MCF 10A (cell line): ENCODE results near the gene WDFY3. TPM values are rescaled to one million over a fixed set of nuclear protein-coding genes. Genes with fewer than 3 reads are reported as not detected.

Experiments used
- BruUV-seq: library from RNA; stranded (reverse); fragments of 400-500 nt; replicated peaks from 2 replicates; lab custom pipeline; 2021; lab: Mats Ljungman, UMichigan
- CTCF ChIA-PET: fragments of 300-600 bp; sonication (Branson Sonifier 250); formaldehyde crosslinking; extraction: SDS; loops from one replicate; lab custom pipeline; 2021; ENCODE audit warnings: antibody characterized with exemption, inconsistent platforms; lab: Yijun Ruan, JAX
- POLR2A ChIA-PET: fragments of 300-600, 350-650 bp; sonication (Branson Sonifier 250); formaldehyde crosslinking; extraction: SDS; loops from one replicate; lab custom pipeline; 2020; ENCODE audit warnings: antibody characterized with exemption, inconsistent platforms; lab: Yijun Ruan, JAX
- DNase-seq: peaks from one replicate; pipeline ENCODE4 v3.0.0-alpha.2; 2018; ENCODE audit not compliant: unreplicated experiment
- H3K27ac Mint-ChIP-seq: one replicate; pipeline ENCODE4 v1.8.0; 2022; ENCODE audit warnings: mild to moderate bottlenecking, low read depth, mixed read lengths; ENCODE audit not compliant: unreplicated experiment
- H3K27me3 Mint-ChIP-seq: one replicate; pipeline ENCODE4 v1.8.0; 2022; ENCODE audit warnings: mixed read lengths; ENCODE audit not compliant: insufficient read depth, unreplicated experiment
- H3K36me3 Mint-ChIP-seq: one replicate; pipeline ENCODE4 v1.8.0; 2022; ENCODE audit warnings: mild to moderate bottlenecking, moderate library complexity, mixed read lengths; ENCODE audit not compliant: insufficient read depth, unreplicated experiment
- H3K4me1 Mint-ChIP-seq: one replicate; pipeline ENCODE4 v1.8.0; 2022; ENCODE audit warnings: mixed read lengths; ENCODE audit not compliant: insufficient read depth, unreplicated experiment
- H3K4me3 Mint-ChIP-seq: one replicate; pipeline ENCODE4 v1.8.0; 2022; ENCODE audit warnings: mild to moderate bottlenecking, moderate library complexity, mixed read lengths; ENCODE audit not compliant: unreplicated experiment
- H3K9me3 Mint-ChIP-seq: one replicate; pipeline ENCODE4 v1.8.0; 2022; ENCODE audit warnings: mixed read lengths; ENCODE audit not compliant: unreplicated experiment
- intact Hi-C: fragments of 100-400 bp; cut with micrococcal nuclease; formaldehyde crosslinking; loops from 2 replicates; pipeline ENCODE4 v1.14.1; 2022
- total RNA-seq: library from RNA; stranded (reverse); gene quantifications from 2 replicates; pipeline ENCODE4 v1.2.3, GENCODE V29; 2022
- TF ChIP-seq, protein P1 (sequence below): fragments of 200-600 bp; IDR thresholded peaks from one replicate; pipeline ENCODE4 v1.8.0; 2022; ENCODE audit warnings: antibody characterized with exemption, mild to moderate bottlenecking; ENCODE audit not compliant: unreplicated experiment

Gene WDFY3
- total RNA-seq, 1 experiment from 2014 or later, result 90.7 TPM

DNA sequence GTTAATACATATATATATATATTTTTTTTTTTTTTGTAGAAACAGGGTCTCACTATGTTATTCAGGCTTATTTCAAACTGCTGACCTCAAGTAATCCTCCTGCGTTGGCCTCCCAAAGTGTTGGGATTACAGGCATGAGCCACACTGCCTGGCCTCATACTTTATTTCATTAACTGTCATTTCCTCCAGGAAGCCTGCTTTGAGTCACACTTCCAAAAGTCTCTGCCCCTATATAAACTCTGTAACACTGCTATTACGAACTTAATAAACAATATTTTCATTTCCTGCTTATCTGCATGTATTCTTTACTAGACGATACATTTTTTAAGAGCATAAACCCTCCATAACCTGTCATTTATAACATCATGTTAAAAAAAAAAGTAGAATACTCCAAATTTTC lies 167.2 kb downstream of the WDFY3 start:
- Mint-ChIP-seq H3K27me3 (no peaks in the 10 kb centered on the region), H3K9me3 (no peaks in the 10 kb centered on the region), H3K36me3 (peaks cover 42% of the 10 kb centered on the region), H3K27ac (no peak overlapping the region), H3K4me3 (no peak overlapping the region), H3K4me1 (peaks cover 7% of the 10 kb centered on the region)
- intact Hi-C loops, result no loop called here
- ChIA-PET POLR2A (no interaction called here), CTCF (interaction anchor here (0.6 kb wide), 1 partner anchor 57 kb away, joined by 3 read pairs; no protein-coding TSS in a partner anchor)
- no TSS peak for BruUV-seq
- DNase-seq, result no peak
- TF ChIP-seq, protein P1, sequence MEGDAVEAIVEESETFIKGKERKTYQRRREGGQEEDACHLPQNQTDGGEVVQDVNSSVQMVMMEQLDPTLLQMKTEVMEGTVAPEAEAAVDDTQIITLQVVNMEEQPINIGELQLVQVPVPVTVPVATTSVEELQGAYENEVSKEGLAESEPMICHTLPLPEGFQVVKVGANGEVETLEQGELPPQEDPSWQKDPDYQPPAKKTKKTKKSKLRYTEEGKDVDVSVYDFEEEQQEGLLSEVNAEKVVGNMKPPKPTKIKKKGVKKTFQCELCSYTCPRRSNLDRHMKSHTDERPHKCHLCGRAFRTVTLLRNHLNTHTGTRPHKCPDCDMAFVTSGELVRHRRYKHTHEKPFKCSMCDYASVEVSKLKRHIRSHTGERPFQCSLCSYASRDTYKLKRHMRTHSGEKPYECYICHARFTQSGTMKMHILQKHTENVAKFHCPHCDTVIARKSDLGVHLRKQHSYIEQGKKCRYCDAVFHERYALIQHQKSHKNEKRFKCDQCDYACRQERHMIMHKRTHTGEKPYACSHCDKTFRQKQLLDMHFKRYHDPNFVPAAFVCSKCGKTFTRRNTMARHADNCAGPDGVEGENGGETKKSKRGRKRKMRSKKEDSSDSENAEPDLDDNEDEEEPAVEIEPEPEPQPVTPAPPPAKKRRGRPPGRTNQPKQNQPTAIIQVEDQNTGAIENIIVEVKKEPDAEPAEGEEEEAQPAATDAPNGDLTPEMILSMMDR, result no peak

DNA sequence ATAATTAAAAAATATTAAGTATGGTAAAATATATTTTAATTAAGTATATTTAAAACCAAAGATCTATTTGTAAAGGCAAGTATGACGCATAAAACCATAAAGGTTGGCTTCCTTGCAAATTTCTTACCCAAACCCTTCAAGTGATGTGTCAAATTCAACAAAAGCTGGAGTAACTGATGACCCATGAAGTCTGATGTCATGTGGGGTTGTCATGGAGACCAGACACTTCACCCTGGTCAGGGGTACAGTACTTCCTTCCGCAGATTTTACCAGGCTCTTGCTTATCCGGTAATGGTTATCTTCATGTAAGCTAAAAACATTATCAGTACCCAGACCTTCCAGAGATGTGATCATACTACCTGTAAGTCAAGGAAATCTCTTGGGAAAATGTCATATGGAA lies 170.1 kb downstream of the WDFY3 start:
- ChIA-PET POLR2A (no interaction called here), CTCF (no interaction called here)
- peaks cover 7% of the 10 kb centered on the region for H3K4me1 Mint-ChIP-seq
- TF ChIP-seq, protein P1, result no peak
- intact Hi-C loops, result no loop called here
- BruUV-seq, result no TSS peak
- no peaks in the 10 kb centered on the region for H3K9me3 Mint-ChIP-seq
- no peak overlapping the region for H3K27ac Mint-ChIP-seq
- H3K36me3 Mint-ChIP-seq, result peaks cover 49% of the 10 kb centered on the region
- no peak overlapping the region for H3K4me3 Mint-ChIP-seq
- H3K27me3 Mint-ChIP-seq, result no peaks in the 10 kb centered on the region
- no peak for DNase-seq

DNA sequence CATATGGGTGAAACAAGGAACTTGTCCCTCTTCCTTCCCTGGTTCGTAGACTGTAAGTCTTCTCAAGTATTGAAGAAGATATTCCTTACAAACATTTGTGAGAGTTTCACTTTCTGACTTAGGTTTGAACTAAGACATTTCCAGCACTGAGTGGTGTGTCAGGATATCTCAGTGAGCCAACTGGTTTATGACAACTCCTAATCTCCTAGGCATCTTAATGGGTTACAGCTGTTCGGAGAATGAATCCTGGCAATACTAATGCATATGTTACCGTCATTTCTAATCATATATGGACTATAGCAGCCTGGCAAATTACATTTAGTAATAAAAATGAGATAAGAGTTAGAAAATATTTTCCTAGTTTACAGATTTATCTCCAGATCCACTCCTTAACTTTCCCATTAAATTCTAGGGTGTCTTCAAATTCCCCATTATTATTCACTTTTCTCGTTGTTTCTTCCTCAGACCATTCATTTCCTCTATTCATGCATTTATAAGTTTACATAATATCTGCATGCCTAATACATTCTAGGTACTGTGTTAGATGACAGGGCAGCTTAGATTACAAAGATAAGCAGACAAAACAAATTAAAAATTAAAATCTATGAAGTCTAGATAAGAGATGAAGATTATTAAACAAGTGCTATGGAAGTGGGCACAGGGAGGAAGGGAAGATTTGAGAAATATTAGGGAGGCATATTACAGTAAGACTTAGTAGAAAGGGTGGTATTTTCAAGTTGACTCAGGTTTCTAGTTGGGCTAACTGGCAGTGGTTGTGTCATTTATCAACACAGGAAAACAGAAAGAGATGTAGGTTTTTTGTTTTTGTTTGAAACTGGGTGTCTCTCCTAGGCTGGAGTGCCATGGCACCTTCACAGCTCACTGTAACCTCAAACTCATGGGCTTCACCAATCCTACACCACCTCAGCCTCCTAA lies 173.9 kb downstream of the WDFY3 start:
- POLR2A ChIA-PET, result interaction anchor here (0.7 to 2.0 kb wide), 3 partner anchors 11 to 174 kb away, joined by 3 to 5 read pairs (median 3); partner anchors contain the start of gene WDFY3
- no TSS peak for BruUV-seq
- H3K9me3 Mint-ChIP-seq, result no peaks in the 10 kb centered on the region
- H3K27ac Mint-ChIP-seq, result no peak overlapping the region
- H3K4me3 Mint-ChIP-seq, result no peak overlapping the region
- no peaks in the 10 kb centered on the region for H3K27me3 Mint-ChIP-seq
- peaks cover 61% of the 10 kb centered on the region for H3K36me3 Mint-ChIP-seq
- DNase-seq, result no peak
- intact Hi-C loops, result no loop called here
- TF ChIP-seq, protein P1, result no peak
- CTCF ChIA-PET, result interaction anchor here (0.7 kb wide), 1 partner anchor 205 kb away, joined by 4 read pairs; no protein-coding TSS in a partner anchor
- H3K4me1 Mint-ChIP-seq, result no peaks in the 10 kb centered on the region

DNA sequence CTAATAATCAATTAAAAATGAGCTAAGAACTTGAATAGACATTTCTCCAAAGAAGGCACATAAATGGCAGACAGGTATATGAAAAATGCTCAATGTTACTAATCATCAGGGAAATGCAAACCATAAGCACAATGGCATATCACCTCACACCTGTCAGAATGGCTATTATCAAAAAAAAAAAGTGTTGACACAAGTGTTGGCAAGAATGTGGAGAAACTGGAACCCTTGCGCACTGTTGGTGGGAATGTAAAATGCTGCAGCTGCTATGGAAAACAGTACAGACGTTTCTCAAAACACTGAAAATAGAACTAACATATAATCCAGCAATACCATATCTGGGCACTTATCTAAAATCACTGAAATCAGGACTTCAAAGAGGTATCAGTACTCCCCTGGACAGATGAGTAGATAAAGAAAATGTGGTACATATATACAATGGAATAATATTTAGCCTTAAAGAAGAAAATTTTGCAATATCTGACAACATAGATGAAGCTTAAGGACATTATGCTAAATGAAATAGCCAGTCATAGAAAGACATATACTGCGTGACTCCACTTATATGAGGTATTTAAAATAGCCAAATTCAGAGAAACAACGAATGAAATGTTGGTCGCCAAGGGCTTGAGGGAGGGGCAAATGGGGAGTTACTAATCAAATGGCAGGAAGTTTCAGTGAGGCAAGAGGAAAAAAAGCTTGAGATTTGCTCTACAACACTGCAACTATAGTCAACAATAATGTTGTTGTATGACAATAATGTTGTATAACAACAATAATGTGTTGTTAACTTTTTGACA lies 175.5 kb downstream of the WDFY3 start:
- TF ChIP-seq, protein P1, result no peak
- H3K4me1 Mint-ChIP-seq, result no peaks in the 10 kb centered on the region
- H3K9me3 Mint-ChIP-seq, result no peaks in the 10 kb centered on the region
- H3K4me3 Mint-ChIP-seq, result no peak overlapping the region
- no peak overlapping the region for H3K27ac Mint-ChIP-seq
- no peaks in the 10 kb centered on the region for H3K27me3 Mint-ChIP-seq
- DNase-seq, result no peak
- ChIA-PET CTCF (interaction anchor here (0.6 to 1.3 kb wide), 4 partner anchors 18 to 463 kb away, joined by 3 to 6 read pairs (median 3); partner anchors contain the start of gene WDFY3), POLR2A (no interaction called here)
- H3K36me3 Mint-ChIP-seq, result peaks cover 51% of the 10 kb centered on the region
- no TSS peak for BruUV-seq
- intact Hi-C loops, result no loop called here
